ENCODE measurements around the gene DISP2.

DNA sequence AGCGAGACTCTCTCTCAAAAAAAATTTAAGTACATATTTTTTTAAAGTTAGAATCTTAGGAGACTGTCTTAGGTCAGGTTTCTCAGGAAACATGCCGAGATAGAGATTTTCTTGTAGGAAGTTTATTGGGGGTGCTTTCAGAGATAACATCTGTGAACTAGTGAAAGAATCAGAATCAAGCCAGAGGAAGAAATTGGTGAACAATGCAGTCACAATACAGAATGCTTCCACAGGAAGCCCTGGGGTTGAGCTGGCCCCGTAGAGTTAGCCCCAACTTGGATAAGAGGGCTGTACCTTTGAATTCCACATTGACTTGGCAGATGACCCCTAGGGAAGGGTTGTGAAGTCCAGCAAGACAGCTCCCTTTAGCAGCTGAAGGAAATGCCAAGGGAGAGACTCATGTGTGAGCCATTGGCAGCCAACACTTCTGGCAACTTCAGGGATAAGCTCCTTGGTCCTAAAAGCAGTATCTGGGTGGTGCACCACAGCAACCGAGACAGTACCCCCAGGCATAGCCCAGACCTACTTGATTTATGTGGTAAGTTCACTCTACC, 43.2 kb upstream of the DISP2 start:
- TF ChIP-seq GABPA (IDR thresholded peaks at IDR 0.05 in 1 of 2, conservative IDR thresholded peaks at IDR 0.05 in 1 of 2) (no peak), YY1 (IDR thresholded peaks at IDR 0.05) (no peak), EGR1 (IDR thresholded peaks at IDR 0.05; ENCODE audit: low read depth in 2 of 2) (no peak), RAD21 (IDR thresholded peaks at IDR 0.05) (no peak), JUND (IDR thresholded peaks at IDR 0.05) (no peak), HNF4G (IDR thresholded peaks at IDR 0.05) (no peak), SP1 (IDR thresholded peaks at IDR 0.05) (no peak)
- TF ChIP-seq, protein P1, sequence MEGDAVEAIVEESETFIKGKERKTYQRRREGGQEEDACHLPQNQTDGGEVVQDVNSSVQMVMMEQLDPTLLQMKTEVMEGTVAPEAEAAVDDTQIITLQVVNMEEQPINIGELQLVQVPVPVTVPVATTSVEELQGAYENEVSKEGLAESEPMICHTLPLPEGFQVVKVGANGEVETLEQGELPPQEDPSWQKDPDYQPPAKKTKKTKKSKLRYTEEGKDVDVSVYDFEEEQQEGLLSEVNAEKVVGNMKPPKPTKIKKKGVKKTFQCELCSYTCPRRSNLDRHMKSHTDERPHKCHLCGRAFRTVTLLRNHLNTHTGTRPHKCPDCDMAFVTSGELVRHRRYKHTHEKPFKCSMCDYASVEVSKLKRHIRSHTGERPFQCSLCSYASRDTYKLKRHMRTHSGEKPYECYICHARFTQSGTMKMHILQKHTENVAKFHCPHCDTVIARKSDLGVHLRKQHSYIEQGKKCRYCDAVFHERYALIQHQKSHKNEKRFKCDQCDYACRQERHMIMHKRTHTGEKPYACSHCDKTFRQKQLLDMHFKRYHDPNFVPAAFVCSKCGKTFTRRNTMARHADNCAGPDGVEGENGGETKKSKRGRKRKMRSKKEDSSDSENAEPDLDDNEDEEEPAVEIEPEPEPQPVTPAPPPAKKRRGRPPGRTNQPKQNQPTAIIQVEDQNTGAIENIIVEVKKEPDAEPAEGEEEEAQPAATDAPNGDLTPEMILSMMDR (IDR thresholded peaks at IDR 0.05; ENCODE audit: low read depth, low read length, missing input control): no peak
- TF ChIP-seq, protein P2, sequence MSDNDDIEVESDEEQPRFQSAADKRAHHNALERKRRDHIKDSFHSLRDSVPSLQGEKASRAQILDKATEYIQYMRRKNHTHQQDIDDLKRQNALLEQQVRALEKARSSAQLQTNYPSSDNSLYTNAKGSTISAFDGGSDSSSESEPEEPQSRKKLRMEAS (IDR thresholded peaks at IDR 0.05): no peak
- TF ChIP-seq, protein P3, sequence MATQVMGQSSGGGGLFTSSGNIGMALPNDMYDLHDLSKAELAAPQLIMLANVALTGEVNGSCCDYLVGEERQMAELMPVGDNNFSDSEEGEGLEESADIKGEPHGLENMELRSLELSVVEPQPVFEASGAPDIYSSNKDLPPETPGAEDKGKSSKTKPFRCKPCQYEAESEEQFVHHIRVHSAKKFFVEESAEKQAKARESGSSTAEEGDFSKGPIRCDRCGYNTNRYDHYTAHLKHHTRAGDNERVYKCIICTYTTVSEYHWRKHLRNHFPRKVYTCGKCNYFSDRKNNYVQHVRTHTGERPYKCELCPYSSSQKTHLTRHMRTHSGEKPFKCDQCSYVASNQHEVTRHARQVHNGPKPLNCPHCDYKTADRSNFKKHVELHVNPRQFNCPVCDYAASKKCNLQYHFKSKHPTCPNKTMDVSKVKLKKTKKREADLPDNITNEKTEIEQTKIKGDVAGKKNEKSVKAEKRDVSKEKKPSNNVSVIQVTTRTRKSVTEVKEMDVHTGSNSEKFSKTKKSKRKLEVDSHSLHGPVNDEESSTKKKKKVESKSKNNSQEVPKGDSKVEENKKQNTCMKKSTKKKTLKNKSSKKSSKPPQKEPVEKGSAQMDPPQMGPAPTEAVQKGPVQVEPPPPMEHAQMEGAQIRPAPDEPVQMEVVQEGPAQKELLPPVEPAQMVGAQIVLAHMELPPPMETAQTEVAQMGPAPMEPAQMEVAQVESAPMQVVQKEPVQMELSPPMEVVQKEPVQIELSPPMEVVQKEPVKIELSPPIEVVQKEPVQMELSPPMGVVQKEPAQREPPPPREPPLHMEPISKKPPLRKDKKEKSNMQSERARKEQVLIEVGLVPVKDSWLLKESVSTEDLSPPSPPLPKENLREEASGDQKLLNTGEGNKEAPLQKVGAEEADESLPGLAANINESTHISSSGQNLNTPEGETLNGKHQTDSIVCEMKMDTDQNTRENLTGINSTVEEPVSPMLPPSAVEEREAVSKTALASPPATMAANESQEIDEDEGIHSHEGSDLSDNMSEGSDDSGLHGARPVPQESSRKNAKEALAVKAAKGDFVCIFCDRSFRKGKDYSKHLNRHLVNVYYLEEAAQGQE (IDR thresholded peaks at IDR 0.05): no peak

Data from liver (tissue), 3 donors.